PC-9 (cell line): ENCODE results near the gene NME7. TPM values are rescaled to one million over a fixed set of nuclear protein-coding genes. Genes with fewer than 3 reads are reported as not detected.

ENCODE experiments used
- BruUV-seq: library from RNA; stranded (reverse); fragments of 400-500 nt; replicated peaks from 2 replicates; lab custom pipeline; 2021; lab: Mats Ljungman, UMichigan
- CTCF ChIA-PET: fragments of 300-600 bp; sonication (Branson Sonifier 250); formaldehyde crosslinking; loops from one replicate; lab custom pipeline; 2022; ENCODE audit warnings: antibody characterized with exemption; lab: Charles Lee
- POLR2A ChIA-PET: fragments of 300-600 bp; sonication (Branson Sonifier 250); formaldehyde crosslinking; loops from one replicate; lab custom pipeline; 2022; ENCODE audit warnings: antibody characterized with exemption; ENCODE audit not compliant: unreplicated experiment; lab: Charles Lee
- DNase-seq, 2 experiments: peaks; one replicate each; pipeline versions ENCODE4 v3.0.0 to v3.0.0-alpha.2; 2015 to 2022; ENCODE audit warnings: mixed read lengths in 1 of 2
- H2AFZ ChIP-seq: fragments of 200-600 bp; sonication (generic); 2 replicates; pipeline ENCODE4 v1.8.1; 2017; ENCODE audit warnings: antibody characterized with exemption
- H3F3A ChIP-seq: fragments of 200-600 bp; sonication (generic); 2 replicates; pipeline ENCODE4 v1.8.1; 2017; ENCODE audit warnings: antibody characterized with exemption, mild to moderate bottlenecking, low read depth; ENCODE audit not compliant: insufficient read depth
- H3K27ac ChIP-seq: fragments of 200-600 bp; sonication (generic); 2 replicates; pipeline ENCODE4 v1.6.1; 2016; ENCODE audit warnings: mixed run types
- H3K27me3 ChIP-seq: fragments of 200-600 bp; sonication (generic); 2 replicates; pipeline ENCODE4 v1.6.1; 2016; ENCODE audit warnings: low read depth, mixed run types; ENCODE audit not compliant: insufficient read depth
- H3K36me3 ChIP-seq: fragments of 200-600 bp; sonication (generic); 2 replicates; pipeline ENCODE4 v1.6.1; 2016; ENCODE audit warnings: low read depth, mixed run types
- H3K4me1 ChIP-seq: fragments of 200-600 bp; sonication (generic); replicated peaks from 2 replicates; pipeline ENCODE4 v1.6.1; 2016; ENCODE audit warnings: mixed run types; ENCODE audit not compliant: insufficient read depth
- H3K4me2 ChIP-seq: fragments of 200-600 bp; sonication (generic); 2 replicates; pipeline ENCODE4 v1.6.1; 2017; ENCODE audit warnings: mixed run types
- H3K4me3 ChIP-seq: fragments of 200-600 bp; sonication (generic); 2 replicates; pipeline ENCODE4 v1.6.1; 2016; ENCODE audit warnings: mixed run types
- H3K79me2 ChIP-seq: fragments of 200-600 bp; sonication (generic); 2 replicates; pipeline ENCODE4 v1.6.1; 2017; ENCODE audit warnings: low read depth, mixed run types
- H3K9me2 ChIP-seq: fragments of 200-600 bp; sonication (generic); 2 replicates; pipeline ENCODE4 v1.8.1; 2017; ENCODE audit warnings: mild to moderate bottlenecking; ENCODE audit not compliant: insufficient read depth
- H3K9me3 ChIP-seq: fragments of 200-600 bp; sonication (generic); 2 replicates; pipeline ENCODE4 v1.8.1; 2016; ENCODE audit warnings: low read depth; ENCODE audit not compliant: insufficient read depth
- H4K20me1 ChIP-seq: fragments of 200-600 bp; sonication (generic); 2 replicates; pipeline ENCODE4 v1.8.1; 2017; ENCODE audit not compliant: insufficient read depth
- EZH2 ChIP-seq: fragments of 200-600 bp; sonication (generic); IDR thresholded peaks from 2 replicates; pipeline ENCODE4 v1.8.0; 2017; ENCODE audit warnings: antibody characterized with exemption, low read depth
- intact Hi-C: fragments of 100-400 bp; cut with micrococcal nuclease; formaldehyde crosslinking; loops from one replicate; pipeline ENCODE4 v1.10.0; 2022; ENCODE audit not compliant: unreplicated experiment
- total RNA-seq: library from RNA; stranded (reverse); gene quantifications from 2 replicates; pipeline ENCODE4 v1.2.3, GENCODE V29; 2021
- TF ChIP-seq, protein P1 (sequence below): fragments of 200-600 bp; sonication (generic); conservative IDR thresholded peaks from 2 replicates; pipeline ENCODE4 v1.6.1; 2017; ENCODE audit warnings: mixed run types, antibody characterized with exemption, mild to moderate bottlenecking, moderate library complexity

NME7 gene
- total RNA-seq, 1 experiment from 2014 or later: 21.4 TPM

DNA sequence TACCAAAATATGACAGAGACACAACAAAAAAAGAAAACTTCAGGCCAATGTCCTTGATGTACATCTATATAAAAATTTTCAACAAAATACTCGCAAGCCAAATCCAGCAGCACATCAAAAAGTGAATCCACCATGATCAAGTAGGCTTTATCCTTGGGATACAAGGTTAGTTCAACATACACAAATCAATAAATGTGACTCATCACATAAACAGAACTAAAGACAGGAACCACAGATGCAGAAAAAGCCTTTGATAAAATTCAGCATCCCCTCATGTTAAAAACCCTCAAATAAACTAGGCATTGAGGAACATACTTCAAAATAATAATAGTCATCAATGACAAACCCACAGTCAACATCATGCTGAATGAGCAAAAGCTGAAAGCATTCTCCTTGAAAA is 101.5 kb downstream of the NME7 start:
- POLR2A ChIA-PET: no interaction called here

DNA sequence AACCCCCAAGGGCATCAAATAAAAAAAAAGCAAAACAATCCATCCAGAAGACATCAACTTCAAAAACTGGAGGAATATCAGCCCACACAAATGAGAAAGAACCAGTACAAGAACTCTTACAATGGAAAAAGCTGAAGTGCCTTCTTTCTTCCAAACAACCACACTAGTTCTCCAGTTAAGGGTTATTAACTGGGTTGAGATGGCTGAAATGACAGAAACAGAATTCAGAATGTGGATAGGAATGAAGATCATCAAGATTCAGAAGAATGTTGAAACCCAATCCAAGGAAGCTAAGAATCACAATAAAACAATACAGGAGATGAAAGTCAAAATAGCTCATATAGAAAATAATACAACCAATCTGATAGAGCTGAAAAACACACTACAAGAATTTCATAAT is 104.5 kb downstream of the NME7 start:
- Histone ChIP-seq H3K9me2 (no peaks in the 10 kb centered on the region), H2AFZ (no peak overlapping the region), H3K9me3 (peaks cover 2% of the 10 kb centered on the region; the same call in 1 of the 2 replicates), H3K27me3 (no peaks in the 10 kb centered on the region), H3K79me2 (no peaks in the 10 kb centered on the region), H4K20me1 (no peaks in the 10 kb centered on the region), H3K4me3 (no peak overlapping the region), H3F3A (no peaks in the 10 kb centered on the region), H3K27ac (no peak overlapping the region), H3K36me3 (no peaks in the 10 kb centered on the region), H3K4me2 (no peak overlapping the region), H3K4me1 (no peaks in the 10 kb centered on the region)
- intact Hi-C loops: no loop called here
- no peak for DNase-seq
- no peak for TF ChIP-seq EZH2
- TF ChIP-seq, protein P1, sequence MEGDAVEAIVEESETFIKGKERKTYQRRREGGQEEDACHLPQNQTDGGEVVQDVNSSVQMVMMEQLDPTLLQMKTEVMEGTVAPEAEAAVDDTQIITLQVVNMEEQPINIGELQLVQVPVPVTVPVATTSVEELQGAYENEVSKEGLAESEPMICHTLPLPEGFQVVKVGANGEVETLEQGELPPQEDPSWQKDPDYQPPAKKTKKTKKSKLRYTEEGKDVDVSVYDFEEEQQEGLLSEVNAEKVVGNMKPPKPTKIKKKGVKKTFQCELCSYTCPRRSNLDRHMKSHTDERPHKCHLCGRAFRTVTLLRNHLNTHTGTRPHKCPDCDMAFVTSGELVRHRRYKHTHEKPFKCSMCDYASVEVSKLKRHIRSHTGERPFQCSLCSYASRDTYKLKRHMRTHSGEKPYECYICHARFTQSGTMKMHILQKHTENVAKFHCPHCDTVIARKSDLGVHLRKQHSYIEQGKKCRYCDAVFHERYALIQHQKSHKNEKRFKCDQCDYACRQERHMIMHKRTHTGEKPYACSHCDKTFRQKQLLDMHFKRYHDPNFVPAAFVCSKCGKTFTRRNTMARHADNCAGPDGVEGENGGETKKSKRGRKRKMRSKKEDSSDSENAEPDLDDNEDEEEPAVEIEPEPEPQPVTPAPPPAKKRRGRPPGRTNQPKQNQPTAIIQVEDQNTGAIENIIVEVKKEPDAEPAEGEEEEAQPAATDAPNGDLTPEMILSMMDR: no peak
- CTCF ChIA-PET: no interaction called here
- no TSS peak for BruUV-seq
- POLR2A ChIA-PET: interaction anchor here (0.7 kb wide), 1 partner anchor 9 kb away, joined by 3 read pairs; no protein-coding TSS in a partner anchor

More for the DNA sequence above, 101.5 kb downstream of the NME7 start:
- Histone ChIP-seq H2AFZ (no peak overlapping the region), H3K9me3 (peaks cover 2% of the 10 kb centered on the region; the same call in 1 of the 2 replicates), H3K36me3 (no peaks in the 10 kb centered on the region), H4K20me1 (no peaks in the 10 kb centered on the region), H3K4me2 (no peak overlapping the region), H3K4me3 (no peak overlapping the region), H3K27me3 (no peaks in the 10 kb centered on the region), H3K27ac (no peak overlapping the region), H3K79me2 (no peaks in the 10 kb centered on the region), H3K4me1 (no peaks in the 10 kb centered on the region), H3F3A (no peaks in the 10 kb centered on the region), H3K9me2 (no peaks in the 10 kb centered on the region)
- intact Hi-C loops: no loop called here
- TF ChIP-seq, protein P1: no peak
- no peak for TF ChIP-seq EZH2
- CTCF ChIA-PET: no interaction called here
- no peak for DNase-seq
- BruUV-seq: no TSS peak

DNA sequence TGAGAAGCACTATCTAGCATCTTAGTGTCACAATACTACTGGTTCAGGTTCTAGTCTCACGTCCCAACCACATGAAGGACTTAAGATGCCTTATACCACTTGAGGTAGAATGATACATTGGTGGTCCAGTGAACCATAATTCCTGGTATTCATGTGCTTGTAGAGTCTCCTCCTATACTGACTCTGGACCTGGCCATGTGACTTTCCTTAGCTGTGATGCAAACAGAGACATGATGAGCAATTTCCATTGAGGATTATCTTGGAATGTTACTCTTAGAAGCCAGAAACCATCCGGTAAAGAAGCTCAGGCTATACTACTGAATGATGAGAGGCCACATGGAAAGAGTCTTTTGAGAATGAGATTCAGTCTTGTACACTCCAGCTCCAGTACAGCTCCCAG is 105.7 kb downstream of the NME7 start:
- Histone ChIP-seq H3K4me1 (no peaks in the 10 kb centered on the region), H2AFZ (no peak overlapping the region), H3K36me3 (no peaks in the 10 kb centered on the region), H3K4me2 (no peak overlapping the region), H3K27me3 (no peaks in the 10 kb centered on the region), H3K4me3 (no peak overlapping the region), H3K9me3 (peaks cover 2% of the 10 kb centered on the region; the same call in 1 of the 2 replicates), H3K27ac (no peak overlapping the region), H3K79me2 (no peaks in the 10 kb centered on the region), H3K9me2 (no peaks in the 10 kb centered on the region), H3F3A (no peaks in the 10 kb centered on the region), H4K20me1 (no peaks in the 10 kb centered on the region)
- intact Hi-C loops: no loop called here
- BruUV-seq: no TSS peak
- DNase-seq: no peak
- TF ChIP-seq EZH2: no peak
- TF ChIP-seq, protein P1: no peak
- POLR2A ChIA-PET: no interaction called here
- CTCF ChIA-PET: no interaction called here
